Stimulated activated CD8-positive, alpha-beta memory T cell treated with anti-CD3 and anti-CD28 coated beads, Interleukin-2, amount 100 ng/mL, for 1 hour (primary cell): ENCODE results near the gene LAMA5.

ENCODE experiments used
- DNase-seq, 2 donors: peaks; one replicate each; pipeline ENCODE4 v3.0.0-alpha.2; 2020; ENCODE audit warnings: low read depth in 2 of 2

The LAMA5 gene

GRCh38 chr20:62346398-62347150, 20.5 kb downstream of the LAMA5 start:
- no peak for DNase-seq

- no peak for DNase-seq
Measured at GRCh38 chr20:62345681-62346370, 21.3 kb downstream of the LAMA5 start.

- no peak for DNase-seq
Measured at GRCh38 chr20:62344782-62345181, 22.3 kb downstream of the LAMA5 start.

GRCh38 chr20:62344092-62344491, 23.0 kb downstream of the LAMA5 start:
- no peak for DNase-seq

GRCh38 chr20:62342910-62343309, 24.2 kb downstream of the LAMA5 start:
- DNase-seq = no peak

GRCh38 chr20:62339647-62340062, 27.5 kb downstream of the LAMA5 start:
- no peak for DNase-seq

GRCh38 chr20:62338294-62338620, 28.9 kb downstream of the LAMA5 start:
- no peak for DNase-seq

GRCh38 chr20:62337558-62338293, 29.4 kb downstream of the LAMA5 start:
- DNase-seq = no peak

GRCh38 chr20:62336775-62337557, 30.1 kb downstream of the LAMA5 start:
- DNase-seq = no peak

- no peak for DNase-seq
Measured at GRCh38 chr20:62336329-62336728, 30.8 kb downstream of the LAMA5 start.

- DNase-seq = no peak
Measured at GRCh38 chr20:62335532-62335931, 31.6 kb downstream of the LAMA5 start.

GRCh38 chr20:62334881-62335280, 32.2 kb downstream of the LAMA5 start:
- no peak for DNase-seq

GRCh38 chr20:62333820-62334595, 33.1 kb downstream of the LAMA5 start:
- no peak for DNase-seq

GRCh38 chr20:62332989-62333819, 33.9 kb downstream of the LAMA5 start:
- DNase-seq = no peak

GRCh38 chr20:62332421-62332820, 34.7 kb downstream of the LAMA5 start:
- DNase-seq = no peak

GRCh38 chr20:62331347-62331746, 35.8 kb downstream of the LAMA5 start:
- DNase-seq = no peak

GRCh38 chr20:62330576-62331317, 36.4 kb downstream of the LAMA5 start:
- DNase-seq = no peak

- DNase-seq = no peak
Measured at GRCh38 chr20:62329389-62330377, 37.4 kb downstream of the LAMA5 start.
